GM19324 (cell line): ENCODE data around the gene CHD1.

Source experiments
- ATAC-seq: cut with Tn5 transposase; IDR thresholded peaks from one replicate; pipeline ENCODE4 v1.9.1; 2021; ENCODE audit warnings: mild to moderate bottlenecking, moderate library complexity; ENCODE audit not compliant: unreplicated experiment, low FRiP score

Gene CHD1

DNA sequence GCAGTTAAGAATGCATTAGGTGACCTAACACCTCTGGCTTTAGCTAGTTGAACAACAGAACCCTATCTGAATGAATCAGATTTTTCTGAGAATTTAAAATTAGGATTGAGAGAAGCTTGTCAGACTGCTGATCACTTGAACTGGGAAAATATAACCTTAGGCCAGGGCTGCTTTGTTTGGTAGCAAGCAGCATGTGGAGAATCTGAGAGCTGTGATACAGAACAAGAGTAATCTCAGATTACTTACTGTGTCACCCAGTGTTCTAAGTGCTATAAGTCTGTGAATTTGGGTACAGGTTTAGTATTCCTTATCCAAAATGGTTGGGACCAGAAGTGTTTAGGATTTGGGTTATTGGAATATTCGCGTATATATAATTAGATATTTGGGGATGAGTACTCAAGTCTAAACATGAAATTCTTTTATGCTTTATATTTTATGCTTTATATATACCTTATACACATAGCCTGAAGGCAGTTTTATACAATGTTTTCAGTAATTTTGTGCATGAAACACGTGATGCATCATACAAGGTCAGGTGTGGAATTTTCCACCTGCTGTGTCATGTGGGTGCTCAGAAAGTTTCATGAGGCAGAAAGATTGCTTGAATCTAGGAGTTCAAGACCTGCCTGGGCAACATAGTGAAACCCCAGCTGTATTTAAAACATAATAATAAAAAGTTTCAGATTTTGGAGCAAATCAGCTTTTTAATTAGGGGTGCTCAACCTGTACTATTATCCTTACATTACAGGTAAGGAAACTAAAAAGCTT, 8.3 kb upstream of the CHD1 start:
- ATAC-seq: no peak

DNA sequence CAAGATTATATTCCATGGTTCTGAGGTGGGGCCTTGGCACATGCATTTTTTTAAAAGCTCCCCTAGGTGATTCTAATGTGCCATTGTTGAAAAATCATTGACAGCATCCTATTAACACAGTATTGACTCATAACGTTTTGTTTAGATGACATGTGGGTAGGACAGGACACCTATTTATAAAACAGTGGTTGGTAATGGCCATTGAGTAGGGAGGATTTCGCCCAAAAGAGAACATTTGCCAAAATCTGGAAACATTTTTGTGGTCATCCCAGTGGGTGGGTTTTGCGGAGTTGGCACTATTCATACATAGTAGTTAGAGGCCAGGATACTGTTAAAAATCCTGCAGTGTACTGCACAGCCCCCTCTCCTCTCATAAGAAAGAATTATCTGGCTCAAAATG, 6.4 kb upstream of the CHD1 start:
- ATAC-seq: no peak

DNA sequence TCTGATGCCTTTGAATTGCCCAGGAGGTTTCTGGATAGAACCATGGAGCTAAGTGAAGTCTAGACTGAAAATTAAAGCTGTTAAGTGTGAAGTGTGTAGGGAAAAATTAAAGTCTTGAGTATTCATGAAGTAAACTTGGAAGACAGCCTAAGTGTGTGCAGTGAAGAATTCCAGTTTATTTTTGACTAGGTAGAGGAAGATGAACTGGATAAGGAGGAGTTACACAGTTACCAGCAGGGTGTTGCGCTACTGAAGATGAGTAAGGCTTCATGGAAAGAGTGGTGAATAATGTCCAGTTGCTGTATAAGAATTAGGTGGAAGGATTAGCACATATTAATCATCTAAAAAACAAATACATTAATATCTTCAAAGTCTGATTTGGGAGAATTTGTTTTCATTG, 5.7 kb upstream of the CHD1 start:
- no peak for ATAC-seq

GRCh38 chr5:98933445-98934072, 4.8 kb upstream of the CHD1 start:
- peak; percentile 19 for ATAC-seq

DNA sequence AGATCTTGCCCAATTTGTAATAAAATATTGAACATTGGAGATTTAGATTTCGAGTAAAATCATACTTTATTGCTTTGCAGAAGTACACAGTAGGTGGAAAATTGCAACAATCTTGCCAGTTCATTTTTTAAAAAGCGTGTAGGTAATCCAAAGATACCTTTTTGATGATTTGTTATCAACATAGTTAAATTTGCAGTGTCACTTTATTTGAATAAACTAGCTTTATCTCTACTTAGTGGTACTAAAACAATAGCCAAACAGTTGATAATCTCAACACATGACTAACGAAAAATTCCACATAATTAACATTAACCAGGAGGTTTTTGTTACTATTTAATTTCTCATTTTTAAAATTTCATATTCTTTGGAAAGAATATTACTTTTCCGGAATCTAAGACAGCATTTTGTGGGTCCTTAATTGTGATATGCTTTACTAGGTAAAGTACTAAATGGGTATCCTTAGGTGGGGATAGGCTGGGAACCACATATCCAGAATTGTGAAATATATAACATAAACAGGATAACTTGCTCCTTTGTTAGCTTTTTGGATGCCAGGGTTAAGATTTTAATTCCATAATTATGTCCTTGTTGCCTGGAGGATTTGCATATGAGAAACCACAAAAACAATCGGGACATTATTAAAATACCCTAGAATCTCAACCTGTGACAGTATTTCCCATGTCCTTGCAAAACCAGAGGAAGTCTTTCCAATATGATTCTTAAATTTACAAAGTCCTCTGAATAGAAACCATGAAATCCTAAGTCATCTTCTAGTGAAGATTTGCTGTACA, 2.4 kb upstream of the CHD1 start:
- ATAC-seq: no peak

DNA sequence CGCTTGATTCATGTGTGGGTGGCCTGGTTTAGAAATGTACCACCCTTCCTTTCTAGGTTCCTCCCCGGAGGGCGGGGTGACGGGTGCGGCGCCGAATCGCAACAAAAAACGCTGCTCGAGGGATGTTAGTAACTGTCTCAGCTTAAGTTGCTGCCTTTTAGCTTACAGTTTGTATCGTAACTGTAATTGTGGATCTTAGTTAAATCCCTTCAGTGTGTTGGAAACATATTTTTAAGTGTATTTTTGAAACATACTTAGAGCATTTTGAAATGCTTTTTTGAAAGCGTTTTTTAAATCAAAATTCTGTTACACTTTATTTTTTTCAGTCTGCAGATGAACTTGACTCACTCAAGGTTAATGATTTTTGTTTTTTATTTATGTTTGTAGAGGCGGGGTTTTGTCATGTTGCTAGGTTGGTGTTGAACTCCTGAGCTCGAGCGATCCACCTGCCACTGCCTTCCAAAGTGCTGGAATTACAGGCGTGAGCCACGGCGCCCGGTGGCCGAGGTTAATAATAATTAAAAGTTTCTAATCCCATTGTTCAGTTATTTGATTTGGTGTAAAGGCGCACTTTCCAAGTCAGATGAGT, 997 bp upstream of the CHD1 start:
- ATAC-seq: no peak

DNA sequence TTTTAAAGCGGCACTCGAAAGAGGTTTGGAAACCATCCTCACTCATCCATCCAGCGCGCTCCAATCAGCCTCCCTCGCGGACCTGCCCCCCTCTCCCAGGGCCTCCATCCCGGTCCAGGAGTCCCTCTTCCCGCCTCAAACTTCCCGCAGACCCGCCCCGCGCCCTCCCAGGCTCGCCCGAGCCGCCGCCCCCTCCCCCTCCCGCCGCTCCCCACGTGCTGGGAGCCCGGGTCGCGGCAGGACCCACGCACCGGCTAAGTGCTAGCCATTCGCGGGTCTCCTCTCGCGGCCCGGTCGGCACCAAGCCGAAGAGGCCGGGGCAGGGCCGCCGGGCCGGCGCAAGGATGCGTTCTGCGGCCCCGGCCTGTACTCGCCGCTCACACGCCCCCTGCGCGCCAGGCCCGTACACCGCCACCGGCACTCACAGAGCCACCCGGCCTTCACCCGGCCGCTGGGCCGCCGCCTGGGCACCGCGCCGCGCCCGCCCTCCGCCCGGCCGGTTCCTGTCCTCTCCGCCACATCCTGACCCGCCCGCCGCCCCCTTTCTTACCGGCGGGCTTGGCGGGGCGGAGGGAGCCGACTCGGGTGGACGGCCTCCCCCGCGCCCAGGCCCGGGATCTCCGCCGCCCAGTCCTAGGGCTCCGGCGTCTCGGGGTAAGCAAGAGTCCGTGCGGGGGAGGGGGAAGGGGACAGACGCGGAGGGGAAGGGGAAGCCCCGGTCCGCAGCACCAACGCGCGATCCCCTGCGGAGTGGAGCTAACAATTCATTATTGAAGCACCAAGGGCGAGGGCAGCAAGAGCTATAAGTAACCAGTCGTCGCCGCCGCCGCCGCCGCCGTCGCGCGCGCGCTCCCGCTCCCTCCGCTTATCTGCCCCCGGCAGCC, 576 bp downstream of the CHD1 start:
- peak; percentile 42 for ATAC-seq

GRCh38 chr5:98927242-98927988, 1.4 kb downstream of the CHD1 start:
- no peak for ATAC-seq

DNA sequence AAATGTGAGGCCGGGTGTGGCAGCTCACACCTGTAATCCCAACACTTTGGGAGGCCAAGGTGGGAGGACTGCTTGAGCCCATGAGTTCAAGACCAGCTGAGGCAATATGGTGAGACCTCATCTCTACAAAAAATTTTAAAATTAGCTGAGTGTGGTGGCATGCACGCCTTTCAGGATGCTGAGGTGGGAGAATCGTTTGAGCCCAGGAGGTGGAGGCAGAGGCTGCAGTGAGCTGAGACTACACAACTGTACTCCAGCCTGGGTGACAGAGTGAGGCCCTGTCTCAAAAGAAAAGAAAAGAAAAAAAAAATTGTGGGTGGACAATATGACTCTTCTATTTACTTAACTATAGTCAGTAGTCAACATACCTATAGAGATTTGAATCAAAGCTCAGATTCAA, 4.8 kb downstream of the CHD1 start:
- no peak for ATAC-seq

GRCh38 chr5:98921947-98922505, 6.8 kb downstream of the CHD1 start:
- ATAC-seq: no peak

- peak; percentile 59 for ATAC-seq
Measured at GRCh38 chr5:98917433-98917832, 11.4 kb downstream of the CHD1 start.

GRCh38 chr5:98916540-98916939, 12.3 kb downstream of the CHD1 start:
- no peak for ATAC-seq

DNA sequence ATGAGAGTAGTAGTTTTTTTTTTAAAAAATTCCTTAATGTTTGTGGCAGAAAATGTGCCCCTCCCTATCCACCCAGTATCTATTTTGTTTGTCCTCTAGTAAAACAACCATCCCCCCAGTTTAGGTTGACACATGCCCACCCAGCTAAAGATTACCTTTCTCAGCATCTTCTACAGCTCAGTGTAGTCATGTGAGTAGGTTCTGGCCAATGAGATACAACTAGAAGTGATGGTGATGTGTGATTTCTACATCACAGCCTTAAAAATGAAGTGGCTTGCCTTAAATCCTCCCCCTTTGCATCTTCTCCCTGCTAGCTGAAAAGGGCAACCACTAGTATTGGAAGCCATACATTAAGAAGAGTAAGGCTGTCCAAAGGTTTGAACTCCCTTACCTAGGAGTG, 14.9 kb downstream of the CHD1 start:
- no peak for ATAC-seq

DNA sequence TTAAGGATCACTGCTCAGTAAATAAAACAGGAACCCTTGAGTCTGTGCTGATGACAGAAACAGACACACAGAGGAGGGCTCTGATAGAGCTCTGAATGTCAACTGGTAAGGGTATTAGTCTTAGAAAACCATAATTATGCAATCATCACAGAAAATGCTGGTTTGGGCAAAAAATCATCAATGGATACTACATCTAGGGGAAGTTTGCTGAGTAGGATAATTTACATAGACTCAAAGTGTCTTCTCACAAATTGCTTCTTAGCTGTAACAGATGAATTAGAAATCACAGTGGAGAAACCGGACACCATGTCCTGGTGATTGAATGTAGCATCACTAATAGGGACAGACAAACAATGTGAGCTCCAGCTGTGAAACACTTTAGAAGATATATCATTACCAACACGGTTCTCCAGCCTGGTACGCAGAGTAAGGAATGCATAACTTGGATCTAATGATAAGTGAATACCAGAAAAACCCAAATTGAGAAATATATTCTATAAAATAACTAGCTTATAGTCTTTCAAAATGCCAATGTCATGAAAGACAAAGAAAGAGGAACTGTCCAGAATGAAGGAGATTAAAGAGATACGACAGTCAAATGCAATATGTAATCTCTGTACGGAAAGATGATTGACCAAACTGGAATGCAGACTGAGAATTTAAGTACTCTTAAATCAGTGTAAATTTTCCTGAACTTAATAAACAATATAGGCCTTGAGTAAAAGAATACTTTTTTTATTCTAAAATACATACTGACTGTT, 17.3 kb downstream of the CHD1 start:
- no peak for ATAC-seq

- no peak for ATAC-seq
Measured at GRCh38 chr5:98909363-98909762, 19.4 kb downstream of the CHD1 start.

- no peak for ATAC-seq
Measured at GRCh38 chr5:98907951-98908350, 20.9 kb downstream of the CHD1 start.

DNA sequence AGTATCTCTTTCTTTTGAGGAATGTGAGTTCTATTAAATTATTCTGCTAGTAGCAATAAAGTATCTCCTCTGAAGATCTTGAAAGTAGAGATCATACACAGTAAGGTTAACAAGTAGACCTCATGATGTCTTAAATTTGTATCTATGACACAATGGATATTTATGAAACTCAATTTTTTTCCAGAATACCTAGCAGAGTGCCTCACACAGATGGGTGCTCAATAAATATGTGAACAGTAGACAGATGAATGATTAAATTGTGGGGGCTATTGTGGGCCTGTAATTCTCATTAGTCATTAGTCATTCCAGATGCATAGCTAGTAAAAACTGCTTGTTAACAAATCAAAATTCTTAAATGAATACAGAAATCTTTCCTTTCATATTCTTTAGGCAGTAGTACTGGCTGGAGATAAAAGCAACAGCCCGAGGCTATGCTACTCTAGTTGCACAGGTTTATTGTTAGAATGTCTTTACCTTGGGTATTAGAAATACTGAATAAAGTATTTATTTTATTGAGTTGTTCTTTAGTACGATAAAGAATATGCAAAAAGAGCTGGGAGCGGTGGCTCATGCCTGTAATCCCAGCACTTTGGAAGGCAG, 22.0 kb downstream of the CHD1 start:
- no peak for ATAC-seq
